Body of pancreas (tissue), 4 donors: ENCODE data around the gene INF2.

Experiments used
- CTCF ChIP-seq, 7 experiments: fragments of 450-650 bp in 4 of 7; fragments of 200-600 bp in 3 of 7; sonication (generic) in 3 of 7; IDR thresholded peaks; one replicate each; pipeline ENCODE4 v1.5.1; 2016 to 2019; ENCODE audit warnings: antibody characterized with exemption in 7 of 7
- POLR2A ChIP-seq, 3 donors: fragments of 450-650 bp; IDR thresholded peaks; one replicate each; pipeline ENCODE4 v1.6.1; 2016; ENCODE audit warnings: antibody characterized with exemption in 3 of 3, mild to moderate bottlenecking in 2 of 3

GRCh38 chr14:104753528-104754212 is 64.3 kb downstream of the INF2 start:
- TF ChIP-seq POLR2A (IDR thresholded peaks at IDR 0.05), result no peak
- no peak for TF ChIP-seq CTCF (IDR thresholded peaks at IDR 0.05)
